ENCODE results near the gene DLGAP1.

- TF ChIP-seq CTCF (IDR thresholded peaks at IDR 0.05) (no peak), EP300 (IDR thresholded peaks at IDR 0.05) (no peak), POLR2AphosphoS5 (IDR thresholded peaks at IDR 0.05) (no peak)
Observed at GRCh38 chr18:3486512-3486911, 968.6 kb downstream of the DLGAP1 start.
